Activated CD4-positive, alpha-beta T cell treated with anti-CD3 and anti-CD28 coated beads, Interleukin-2, amount 10 ng/mL, durations not matched to agents 7 days and 5 days (primary cell): ENCODE results near the gene RMC1. TPM values are rescaled to one million over a fixed set of nuclear protein-coding genes. Genes with fewer than 3 reads are reported as not detected.

Experiments
- CTCF ChIA-PET: fragments of 350-600 bp; sonication (Branson Sonifier 250); formaldehyde crosslinking; loops from one replicate; lab custom pipeline; 2021; ENCODE audit warnings: antibody characterized with exemption; lab: Charles Lee
- POLR2A ChIA-PET: fragments of 350-600 bp; sonication (Branson Sonifier 250); formaldehyde crosslinking; loops from one replicate; lab custom pipeline; 2021; ENCODE audit warnings: antibody characterized with exemption; lab: Charles Lee
- DNase-seq: peaks from one replicate; pipeline ENCODE4 v3.0.0-alpha.2; 2020
- H3K27ac Mint-ChIP-seq: one replicate; pipeline ENCODE4 v1.8.0; 2021; ENCODE audit warnings: mild to moderate bottlenecking, moderate library complexity, mixed read lengths
- H3K27me3 Mint-ChIP-seq: one replicate; pipeline ENCODE4 v1.8.0; 2021; ENCODE audit warnings: mixed read lengths
- H3K36me3 Mint-ChIP-seq: one replicate; pipeline ENCODE4 v1.8.0; 2021; ENCODE audit warnings: low read depth, mixed read lengths
- H3K4me1 Mint-ChIP-seq: one replicate; pipeline ENCODE4 v1.8.0; 2021; ENCODE audit warnings: mixed read lengths
- H3K4me3 Mint-ChIP-seq: one replicate; pipeline ENCODE4 v1.8.0; 2021; ENCODE audit warnings: mild to moderate bottlenecking, moderate library complexity, mixed read lengths
- H3K9me3 Mint-ChIP-seq: one replicate; pipeline ENCODE4 v1.8.0; 2021; ENCODE audit warnings: mixed read lengths
- total RNA-seq, 2 experiments: library from RNA; stranded (reverse); gene quantifications; one replicate each; pipeline ENCODE4 v1.2.3, GENCODE V29; 2021

Gene RMC1
- 10 to 100 TPM; 56.0 to 66.4 TPM for total RNA-seq

DNA sequence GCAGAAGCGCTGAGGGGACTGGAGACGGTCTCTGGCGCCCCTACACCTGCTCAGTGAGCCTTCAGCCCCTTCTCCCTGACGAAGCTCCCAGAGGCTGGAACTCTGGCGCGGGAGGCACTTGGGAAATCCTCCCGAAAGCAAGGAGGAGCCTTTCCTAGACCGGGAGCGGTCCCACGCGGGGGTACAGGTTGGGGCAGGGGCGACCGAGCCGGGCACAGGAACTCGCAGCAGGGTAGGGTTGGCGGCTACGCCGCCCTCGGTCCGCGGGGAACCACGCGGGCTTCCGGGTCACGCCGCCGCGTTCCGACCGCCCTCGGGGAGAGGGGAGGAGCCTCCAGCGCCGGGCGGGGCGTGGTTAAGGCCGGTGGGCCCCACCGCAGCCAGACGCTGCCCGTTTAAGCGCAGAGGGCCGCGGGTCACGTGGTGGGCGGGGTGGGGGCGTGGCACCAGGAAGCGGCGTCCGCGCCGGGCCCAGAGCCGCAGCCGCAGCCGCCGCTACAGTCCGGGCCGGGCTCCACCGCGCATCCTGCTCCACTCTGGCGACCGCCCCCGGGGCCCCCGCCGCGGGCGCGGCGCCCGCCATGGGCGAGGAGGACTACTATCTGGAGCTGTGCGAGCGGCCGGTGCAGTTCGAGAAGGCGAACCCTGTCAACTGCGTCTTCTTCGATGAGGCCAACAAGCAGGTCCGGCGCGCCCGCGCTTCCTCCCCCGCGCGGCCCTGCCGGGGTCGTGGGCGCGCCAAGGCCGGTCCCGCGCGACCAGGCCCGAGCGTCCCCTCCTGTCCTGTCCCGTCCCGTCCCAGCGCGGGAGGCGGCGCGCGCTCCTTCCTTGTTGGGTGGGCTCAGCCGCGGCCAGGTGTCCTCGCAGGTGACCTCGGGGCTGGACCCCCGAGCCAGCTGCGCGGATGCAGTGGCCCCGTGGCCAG, at the start of gene RMC1:
RMC1 (plus strand) TSS at position 474 of the 925 bp plus-strand sequence; CDS start at position 582, 108 bp downstream.
- H3K4me3 Mint-ChIP-seq = peak within 1 kb of the TSS; percentile 86
- CTCF ChIA-PET = interaction anchor here (0.6 to 3.0 kb wide), 3 partner anchors 13 to 417 kb away, joined by 3 to 7 read pairs (median 4); partner anchors contain the start of gene NPC1
- no peaks in the 10 kb centered on the region for H3K27me3 Mint-ChIP-seq
- H3K36me3 Mint-ChIP-seq = peaks cover 27% of the 10 kb centered on the region
- peaks cover 57% of the 10 kb centered on the region for H3K4me1 Mint-ChIP-seq
- POLR2A ChIA-PET = no interaction called here
- peak; percentile 95 for DNase-seq
- H3K27ac Mint-ChIP-seq = peak within 1 kb of the TSS; percentile 94
- no peaks in the 10 kb centered on the region for H3K9me3 Mint-ChIP-seq

DNA sequence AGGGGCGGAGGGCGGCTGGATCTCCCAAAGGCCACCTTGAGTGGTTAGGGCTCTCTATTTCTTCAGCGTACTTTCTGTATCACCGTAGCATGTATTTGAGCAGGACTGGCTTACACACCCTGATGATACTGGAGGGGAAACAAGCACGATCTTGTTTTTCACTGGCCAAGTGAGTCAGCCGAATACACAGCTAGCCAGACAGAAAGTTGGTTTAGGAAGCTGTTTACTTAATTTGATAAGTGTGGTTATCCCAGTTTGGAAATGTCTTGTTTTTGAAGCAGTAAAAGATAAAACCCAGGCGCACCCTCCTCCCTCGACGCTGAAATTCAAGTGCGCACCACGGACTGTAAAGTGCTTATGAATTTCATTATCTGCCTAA, 49.6 kb upstream of the RMC1 start:
- Mint-ChIP-seq H3K4me1 (peaks cover 60% of the 10 kb centered on the region), H3K27me3 (no peaks in the 10 kb centered on the region), H3K36me3 (peaks cover 18% of the 10 kb centered on the region), H3K27ac (peak overlapping the region; percentile 92), H3K4me3 (peak overlapping the region; percentile 96), H3K9me3 (no peaks in the 10 kb centered on the region)
- DNase-seq = peak; percentile 20
- POLR2A ChIA-PET = interaction anchor here (0.6 kb wide), 1 partner anchor 59 kb away, joined by 4 read pairs; no protein-coding TSS in a partner anchor
- CTCF ChIA-PET = interaction anchor here (0.9 to 2.1 kb wide), 4 partner anchors 9 to 128 kb away, joined by 3 to 11 read pairs (median 6); no protein-coding TSS in a partner anchor

DNA sequence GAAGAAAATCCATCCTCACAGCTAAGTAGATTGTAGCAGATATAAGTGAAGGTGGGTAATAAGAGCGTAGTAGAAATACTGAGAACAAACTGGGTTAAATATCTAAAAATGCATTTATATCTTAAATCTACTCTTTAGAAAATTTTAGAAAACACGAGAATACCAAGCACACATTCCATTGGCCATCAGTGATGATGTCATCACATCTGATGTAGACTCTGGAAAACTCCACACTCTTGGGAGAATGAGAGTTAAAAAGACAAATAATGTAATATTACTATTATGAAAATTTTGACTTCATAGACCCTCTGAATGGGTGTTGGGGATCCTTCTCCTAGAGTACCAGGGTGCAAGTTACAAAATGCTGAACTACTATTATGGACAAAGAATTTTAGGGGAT, 46.5 kb upstream of the RMC1 start:
- Mint-ChIP-seq H3K27me3 (no peaks in the 10 kb centered on the region), H3K9me3 (no peaks in the 10 kb centered on the region), H3K27ac (peak overlapping the region; percentile 70), H3K36me3 (peaks cover 26% of the 10 kb centered on the region), H3K4me1 (peaks cover 71% of the 10 kb centered on the region), H3K4me3 (no peak overlapping the region)
- no peak for DNase-seq
- ChIA-PET POLR2A (interaction anchor here (0.7 kb wide), 1 partner anchor 340 kb away, joined by 3 read pairs; no protein-coding TSS in a partner anchor), CTCF (interaction anchor here (0.9 kb wide), 1 partner anchor 10 kb away, joined by 3 read pairs; no protein-coding TSS in a partner anchor)

DNA sequence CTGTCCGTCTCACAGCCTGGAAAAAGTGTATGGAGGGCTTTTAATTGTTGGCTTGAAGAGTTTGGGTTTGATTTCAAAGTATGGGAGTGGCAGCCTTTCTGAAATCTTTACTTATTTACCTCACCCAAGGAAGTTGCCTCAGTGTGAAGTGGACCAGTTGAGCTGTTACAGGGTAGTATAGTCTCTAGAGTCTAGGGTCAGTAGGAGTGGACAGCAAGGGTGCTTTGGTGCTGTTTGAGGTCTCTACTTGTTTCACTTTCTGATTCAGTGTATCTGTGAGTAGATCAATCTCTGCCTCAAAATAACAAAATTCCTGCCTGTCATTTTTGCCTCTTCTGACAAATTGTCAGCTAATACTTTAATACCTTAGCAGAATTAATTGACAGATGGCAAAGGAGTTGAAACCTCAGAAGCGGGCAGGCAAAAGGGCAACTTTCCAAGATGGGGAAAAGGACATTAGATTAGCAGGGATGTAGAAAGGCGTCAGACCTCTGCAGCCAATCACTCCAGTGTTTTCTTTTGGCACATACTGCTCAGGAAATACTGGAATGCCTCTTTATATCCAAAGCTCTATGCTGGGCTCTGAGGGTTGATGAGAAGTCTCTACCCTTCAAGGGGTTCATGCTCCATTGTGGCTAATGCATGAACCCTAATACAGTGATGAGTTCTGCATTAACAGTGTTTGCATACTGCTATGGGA, 44.3 kb upstream of the RMC1 start:
- Mint-ChIP-seq H3K36me3 (peaks cover 43% of the 10 kb centered on the region), H3K27ac (peak overlapping the region; percentile 16), H3K4me3 (no peak overlapping the region), H3K9me3 (no peaks in the 10 kb centered on the region), H3K27me3 (no peaks in the 10 kb centered on the region), H3K4me1 (peaks cover 64% of the 10 kb centered on the region)
- POLR2A ChIA-PET = no interaction called here
- CTCF ChIA-PET = interaction anchor here (0.5 to 1.4 kb wide), 2 partner anchors 10 to 20 kb away, joined by 3 to 6 read pairs; no protein-coding TSS in a partner anchor
- no peak for DNase-seq

DNA sequence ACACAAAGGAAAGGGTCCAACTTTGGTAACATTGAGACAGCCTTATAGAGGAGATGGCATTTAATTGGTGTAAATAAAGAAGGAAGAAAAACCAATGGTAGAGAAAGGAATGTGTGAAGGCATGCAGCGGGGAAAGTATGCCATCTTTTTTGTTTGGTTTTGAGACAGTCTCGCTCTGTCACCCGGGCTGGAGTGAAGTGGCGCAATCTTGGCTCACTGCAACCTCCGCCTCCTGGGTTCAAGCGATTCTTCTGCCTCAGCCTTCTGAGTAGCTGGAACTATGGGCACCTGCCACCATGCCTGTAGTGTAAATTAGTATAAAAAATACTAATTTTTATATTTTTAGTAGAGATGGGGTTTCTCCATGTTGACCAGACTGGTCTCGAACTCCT, 43.8 kb upstream of the RMC1 start:
- POLR2A ChIA-PET = no interaction called here
- no peak for DNase-seq
- CTCF ChIA-PET = interaction anchor here (1.8 kb wide), 1 partner anchor 39 kb away, joined by 4 read pairs; no protein-coding TSS in a partner anchor
- Mint-ChIP-seq H3K4me1 (peaks cover 58% of the 10 kb centered on the region), H3K27me3 (no peaks in the 10 kb centered on the region), H3K9me3 (no peaks in the 10 kb centered on the region), H3K36me3 (peaks cover 43% of the 10 kb centered on the region), H3K4me3 (no peak overlapping the region), H3K27ac (no peak overlapping the region)

DNA sequence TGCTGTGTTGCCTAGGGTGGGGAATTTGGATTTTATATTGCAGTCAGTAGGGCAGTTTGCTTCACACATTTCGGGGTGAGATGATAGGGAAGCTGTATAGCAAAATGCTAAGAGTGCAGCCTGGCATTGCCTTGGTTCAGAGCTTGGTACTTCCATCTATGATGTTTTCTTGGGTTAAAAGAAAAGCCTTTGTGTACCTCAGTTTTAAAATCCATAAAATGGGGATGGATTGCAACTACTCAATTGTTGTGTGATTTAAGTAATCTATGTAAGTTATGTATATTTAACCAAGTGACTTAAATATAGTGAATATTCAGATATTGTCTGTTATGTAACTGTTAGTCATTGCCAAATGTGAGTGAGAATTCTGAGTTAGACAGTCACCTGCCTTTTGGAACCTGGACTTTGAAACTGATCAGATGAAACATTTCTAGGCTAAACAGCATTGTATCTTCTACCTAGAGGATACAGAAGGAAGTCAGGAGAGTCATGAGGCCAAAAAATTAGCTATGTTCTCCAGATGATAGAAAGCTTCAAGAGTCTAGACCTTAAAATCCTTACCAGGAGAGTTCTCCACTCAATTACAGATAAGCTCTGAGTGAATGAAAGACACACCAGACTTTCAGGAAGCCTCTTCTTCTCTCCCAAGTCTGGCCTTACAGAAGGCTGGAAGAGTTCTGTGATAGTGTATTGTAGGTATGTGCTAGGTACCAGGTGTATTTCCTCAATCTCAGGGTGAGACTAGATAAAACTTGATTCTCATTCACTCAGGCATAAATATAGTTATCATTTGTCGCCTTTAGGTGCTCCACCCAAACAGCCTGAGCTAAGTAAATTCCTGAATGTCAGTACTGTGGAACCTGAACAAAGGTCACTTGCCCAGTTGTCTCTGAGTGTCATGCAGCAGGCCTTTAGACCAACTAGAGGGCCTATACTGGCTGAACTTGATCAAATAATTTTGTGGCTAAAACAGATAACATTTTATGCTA, 42.7 kb upstream of the RMC1 start:
- ChIA-PET POLR2A (no interaction called here), CTCF (interaction anchor here (0.7 to 1.8 kb wide), 3 partner anchors 20 to 38 kb away, joined by 3 to 4 read pairs (median 4); no protein-coding TSS in a partner anchor)
- H3K4me3 Mint-ChIP-seq = no peak overlapping the region
- H3K27me3 Mint-ChIP-seq = no peaks in the 10 kb centered on the region
- H3K36me3 Mint-ChIP-seq = peaks cover 44% of the 10 kb centered on the region
- H3K4me1 Mint-ChIP-seq = peaks cover 51% of the 10 kb centered on the region
- H3K27ac Mint-ChIP-seq = no peak overlapping the region
- DNase-seq = no peak
- H3K9me3 Mint-ChIP-seq = no peaks in the 10 kb centered on the region

DNA sequence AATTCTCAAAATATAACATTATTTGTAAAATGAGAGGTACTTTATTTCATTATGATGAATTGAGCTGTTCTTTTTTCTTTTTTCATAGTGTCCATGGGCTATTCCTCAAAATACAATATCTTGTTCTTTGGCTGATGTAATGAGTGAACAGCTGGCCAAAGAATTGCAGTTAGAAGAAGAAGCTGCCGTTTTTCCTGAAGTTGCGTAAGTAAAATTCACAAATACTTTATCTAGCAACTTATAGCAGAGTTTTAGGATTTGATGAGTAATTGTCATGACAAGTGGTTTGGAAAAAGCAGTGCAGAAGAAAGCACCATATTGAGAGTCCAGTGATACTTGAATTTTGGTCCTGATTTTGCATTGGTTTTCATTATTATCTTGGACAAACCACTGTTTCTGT, 40.4 kb upstream of the RMC1 start:
- Mint-ChIP-seq H3K27ac (no peak overlapping the region), H3K9me3 (no peaks in the 10 kb centered on the region), H3K27me3 (no peaks in the 10 kb centered on the region), H3K4me3 (no peak overlapping the region), H3K36me3 (peaks cover 45% of the 10 kb centered on the region), H3K4me1 (peaks cover 34% of the 10 kb centered on the region)
- ChIA-PET CTCF (interaction anchor here (2.5 kb wide), 1 partner anchor 9 kb away, joined by 11 read pairs; the partner anchor contains the start of gene RIOK3), POLR2A (no interaction called here)
- no peak for DNase-seq

DNA sequence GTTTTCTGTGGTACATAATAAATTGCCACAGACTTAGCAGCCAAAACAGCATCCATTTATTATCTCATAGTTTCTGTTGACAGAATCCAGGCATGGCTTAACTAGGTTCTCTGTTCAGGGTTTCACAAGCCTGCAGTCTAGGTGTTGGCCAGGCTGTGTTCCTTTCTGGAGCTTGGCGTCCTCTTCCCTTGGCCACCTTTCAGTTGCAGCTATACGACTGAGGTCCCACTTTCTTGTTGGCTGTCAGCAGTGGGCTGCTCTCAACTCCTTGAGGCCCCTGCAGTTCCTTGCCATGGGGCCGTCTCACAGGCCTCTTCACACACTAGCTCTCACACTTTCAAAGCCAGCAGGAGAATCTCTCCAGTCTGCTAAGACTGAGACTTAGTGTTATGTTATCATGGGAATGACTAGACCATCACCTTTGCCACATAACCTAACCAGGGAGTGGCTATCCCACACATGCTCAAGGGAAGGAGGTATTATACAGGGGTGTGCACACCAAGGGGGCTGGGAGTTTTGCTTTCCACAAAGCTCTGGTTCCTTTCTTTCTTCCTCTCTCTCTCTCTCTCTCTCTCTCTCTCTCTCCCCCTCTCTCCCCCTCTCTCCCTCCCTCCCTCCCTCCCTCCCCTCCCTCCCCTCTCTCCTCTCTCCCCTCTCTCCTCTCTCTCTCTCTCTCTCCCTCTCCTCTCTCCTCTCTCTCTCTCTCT, 34.4 kb upstream of the RMC1 start:
- no peak overlapping the region for H3K27ac Mint-ChIP-seq
- no peak overlapping the region for H3K4me3 Mint-ChIP-seq
- peaks cover 37% of the 10 kb centered on the region for H3K36me3 Mint-ChIP-seq
- H3K27me3 Mint-ChIP-seq = no peaks in the 10 kb centered on the region
- DNase-seq = no peak
- no peaks in the 10 kb centered on the region for H3K9me3 Mint-ChIP-seq
- H3K4me1 Mint-ChIP-seq = no peaks in the 10 kb centered on the region
- ChIA-PET CTCF (interaction anchor here (1.0 kb wide), 1 partner anchor 10 kb away, joined by 4 read pairs; no protein-coding TSS in a partner anchor), POLR2A (no interaction called here)

DNA sequence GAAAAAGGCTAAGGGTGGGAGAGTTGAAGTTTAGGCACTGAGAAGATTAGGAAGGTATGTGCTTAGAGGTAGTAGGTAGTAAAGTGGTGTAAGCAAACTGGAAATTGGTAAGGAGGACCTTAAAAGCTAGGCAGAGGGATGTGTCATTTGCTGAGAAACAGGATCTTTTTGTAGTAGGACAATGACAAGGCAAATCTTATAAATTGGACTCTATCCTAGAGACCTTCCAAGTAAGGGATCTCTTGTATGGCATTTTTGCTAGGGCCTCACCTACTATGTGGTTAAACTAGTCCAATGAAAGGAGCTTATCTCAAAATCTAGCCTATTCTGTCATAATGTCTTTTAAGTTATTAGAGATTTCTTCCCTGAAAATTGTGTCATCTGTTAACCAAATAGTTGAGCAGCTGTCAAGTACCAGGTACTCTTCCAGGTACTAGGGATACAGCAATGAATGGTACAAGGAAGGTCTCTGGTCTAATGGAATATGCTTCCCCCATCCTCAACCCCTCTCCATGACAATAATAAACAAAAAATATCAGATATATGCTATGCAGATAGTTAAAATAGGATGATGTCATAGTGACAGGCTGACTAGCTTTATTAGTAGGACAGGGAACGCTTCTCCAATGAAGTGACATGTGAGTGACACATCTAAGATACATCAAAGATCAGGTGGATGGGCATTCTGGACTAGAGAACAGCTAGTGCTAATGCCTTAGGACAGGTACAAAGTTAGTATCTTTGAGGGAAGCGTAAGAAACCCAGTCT, 32.5 kb upstream of the RMC1 start:
- no peak for DNase-seq
- POLR2A ChIA-PET = no interaction called here
- H3K27me3 Mint-ChIP-seq = no peaks in the 10 kb centered on the region
- no peak overlapping the region for H3K27ac Mint-ChIP-seq
- no peaks in the 10 kb centered on the region for H3K4me1 Mint-ChIP-seq
- no peaks in the 10 kb centered on the region for H3K9me3 Mint-ChIP-seq
- H3K36me3 Mint-ChIP-seq = peaks cover 39% of the 10 kb centered on the region
- no peak overlapping the region for H3K4me3 Mint-ChIP-seq
- CTCF ChIA-PET = interaction anchor here (0.6 to 1.4 kb wide), 5 partner anchors 11 to 379 kb away, joined by 3 read pairs; no protein-coding TSS in a partner anchor

DNA sequence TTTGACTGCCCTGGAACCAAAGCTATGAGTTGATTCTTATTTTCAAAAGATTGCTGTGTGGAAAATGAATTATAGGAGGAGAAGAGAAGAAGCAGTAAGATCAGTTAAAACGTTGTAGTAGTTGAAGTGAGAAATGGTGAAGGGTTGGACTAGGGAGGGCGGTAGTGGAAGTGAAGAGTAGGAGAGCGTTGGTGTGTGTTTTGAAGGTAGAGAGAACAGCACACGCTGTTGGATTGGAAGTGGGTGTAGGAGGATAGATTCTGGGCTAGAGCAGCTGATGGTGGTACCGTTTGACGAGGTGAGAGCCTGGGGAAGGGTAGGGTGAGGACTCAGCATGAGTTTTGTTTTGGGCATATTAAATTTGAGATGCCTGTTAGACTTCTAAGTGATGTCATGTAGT, 31.8 kb upstream of the RMC1 start:
- ChIA-PET CTCF (interaction anchor here (0.5 to 1.4 kb wide), 4 partner anchors 10 to 215 kb away, joined by 3 read pairs; no protein-coding TSS in a partner anchor), POLR2A (no interaction called here)

More for the DNA sequence above, 31.8 kb upstream of the RMC1 start:
- Mint-ChIP-seq H3K36me3 (peaks cover 39% of the 10 kb centered on the region), H3K4me3 (no peak overlapping the region), H3K27me3 (no peaks in the 10 kb centered on the region), H3K27ac (no peak overlapping the region), H3K9me3 (no peaks in the 10 kb centered on the region), H3K4me1 (no peaks in the 10 kb centered on the region)
- no peak for DNase-seq
